SU-DHL-6 (cell line): Measurements from ENCODE around the gene PTP4A1.

ENCODE experiments used
- EZH2phosphoT487 ChIP-seq: fragments of 200-600 bp; sonication (generic), shearing (Covaris generic); conservative IDR thresholded peaks from 2 replicates; pipeline ENCODE4 v1.6.1; 2018; ENCODE audit warnings: mild to moderate bottlenecking, antibody characterized with exemption, low read length, moderate library complexity, mixed read lengths
- TF ChIP-seq, protein P1 (sequence below): fragments of 200-600 bp; sonication (generic); IDR thresholded peaks from one replicate; pipeline ENCODE4 v1.5.1; 2017; ENCODE audit warnings: antibody characterized with exemption, mild to moderate bottlenecking, low read length, moderate library complexity; ENCODE audit not compliant: insufficient read depth, poor library complexity, severe bottlenecking

- TF ChIP-seq, protein P1, sequence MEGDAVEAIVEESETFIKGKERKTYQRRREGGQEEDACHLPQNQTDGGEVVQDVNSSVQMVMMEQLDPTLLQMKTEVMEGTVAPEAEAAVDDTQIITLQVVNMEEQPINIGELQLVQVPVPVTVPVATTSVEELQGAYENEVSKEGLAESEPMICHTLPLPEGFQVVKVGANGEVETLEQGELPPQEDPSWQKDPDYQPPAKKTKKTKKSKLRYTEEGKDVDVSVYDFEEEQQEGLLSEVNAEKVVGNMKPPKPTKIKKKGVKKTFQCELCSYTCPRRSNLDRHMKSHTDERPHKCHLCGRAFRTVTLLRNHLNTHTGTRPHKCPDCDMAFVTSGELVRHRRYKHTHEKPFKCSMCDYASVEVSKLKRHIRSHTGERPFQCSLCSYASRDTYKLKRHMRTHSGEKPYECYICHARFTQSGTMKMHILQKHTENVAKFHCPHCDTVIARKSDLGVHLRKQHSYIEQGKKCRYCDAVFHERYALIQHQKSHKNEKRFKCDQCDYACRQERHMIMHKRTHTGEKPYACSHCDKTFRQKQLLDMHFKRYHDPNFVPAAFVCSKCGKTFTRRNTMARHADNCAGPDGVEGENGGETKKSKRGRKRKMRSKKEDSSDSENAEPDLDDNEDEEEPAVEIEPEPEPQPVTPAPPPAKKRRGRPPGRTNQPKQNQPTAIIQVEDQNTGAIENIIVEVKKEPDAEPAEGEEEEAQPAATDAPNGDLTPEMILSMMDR: no peak
- no peak for TF ChIP-seq EZH2phosphoT487
Observed at GRCh38 chr6:63556369-63556768, 15.9 kb upstream of the PTP4A1 start.
